Measurements from ENCODE around the gene JAM3. TPM values are rescaled to one million over a fixed set of nuclear protein-coding genes. Genes with fewer than 3 reads are reported as not detected.
"Not testable (repeated sequence)": the region's sequence is repeated elsewhere in the genome, so short reads cannot be mapped to it uniquely, and the experiment has no call there.

JAM3 gene
- total RNA-seq, 4 donors from 2014 or later, result 10.9 to 14.7 (median 12.1) TPM

DNA sequence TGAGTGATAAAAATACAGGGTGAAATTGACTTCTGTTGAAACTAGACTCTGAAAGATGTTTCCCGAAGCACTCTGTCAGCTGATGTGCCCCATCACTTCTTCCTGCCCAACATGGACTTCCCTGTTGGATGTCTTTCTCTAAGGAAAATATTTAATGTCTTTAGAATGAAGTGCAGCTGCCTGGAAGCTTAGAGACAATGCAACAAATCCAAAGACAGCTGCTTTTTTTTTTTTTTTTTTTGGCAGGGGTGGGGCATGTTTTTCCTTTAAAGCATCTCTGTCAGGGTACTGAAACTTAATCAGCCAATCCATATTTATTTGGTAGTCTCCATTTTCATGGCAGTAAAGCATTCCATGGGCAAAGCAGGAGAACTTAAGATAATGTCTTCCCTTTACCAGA, 5.9 kb downstream of the JAM3 start:
- Histone ChIP-seq H3K9me3 (no peaks in the 10 kb centered on the region), H3K4me3 (no peak overlapping the region), H3K27ac (no peak overlapping the region), H3K36me3 (no peaks in the 10 kb centered on the region), H3K27me3 (no peaks in the 10 kb centered on the region), H3K4me1 (peaks cover 11% of the 10 kb centered on the region)
- TF ChIP-seq POLR2A (IDR thresholded peaks at IDR 0.05) (no peak), POLR2AphosphoS5 (IDR thresholded peaks at IDR 0.05) (no peak), EP300 (IDR thresholded peaks at IDR 0.05) (no peak), CTCF (IDR thresholded peaks at IDR 0.05) (no peak)
- no peak for DNase-seq (ENCODE audit: low spot score in 2 of 2)
- 48% methylated on average over 1 of the region's 1 CpG for WGBS

DNA sequence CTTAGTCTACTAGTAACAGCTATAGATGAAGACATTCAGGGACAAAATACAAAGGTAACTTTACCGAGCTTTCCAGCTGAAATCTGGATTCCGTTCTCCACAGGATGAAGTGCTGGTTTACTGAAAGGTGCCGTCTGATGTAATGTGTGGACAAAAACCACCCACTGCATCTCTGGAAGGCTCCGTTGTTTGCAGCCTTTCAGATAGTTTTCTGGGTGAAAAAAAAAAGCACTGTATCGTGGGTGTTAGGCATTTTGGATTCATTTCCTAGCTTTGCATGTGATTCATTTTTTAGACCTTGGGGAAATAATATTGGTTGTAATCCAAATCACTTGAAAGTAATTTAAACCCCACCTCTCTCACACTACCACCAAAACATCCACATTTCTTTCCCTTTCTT, 10.4 kb downstream of the JAM3 start:
- no peaks in the 10 kb centered on the region for H3K9me3 ChIP-seq
- H3K4me3 ChIP-seq, result no peak overlapping the region
- DNase-seq (ENCODE audit: low spot score in 2 of 2), result no peak
- no peak overlapping the region for H3K27ac ChIP-seq
- H3K36me3 ChIP-seq, result no peaks in the 10 kb centered on the region
- WGBS, result 51% methylated on average over 5 of the region's 5 CpGs
- TF ChIP-seq POLR2AphosphoS5 (IDR thresholded peaks at IDR 0.05), result no peak
- no peak for TF ChIP-seq CTCF (IDR thresholded peaks at IDR 0.05)
- TF ChIP-seq EP300 (IDR thresholded peaks at IDR 0.05), result no peak
- TF ChIP-seq POLR2A (IDR thresholded peaks at IDR 0.05), result no peak
- no peaks in the 10 kb centered on the region for H3K4me1 ChIP-seq
- no peaks in the 10 kb centered on the region for H3K27me3 ChIP-seq

DNA sequence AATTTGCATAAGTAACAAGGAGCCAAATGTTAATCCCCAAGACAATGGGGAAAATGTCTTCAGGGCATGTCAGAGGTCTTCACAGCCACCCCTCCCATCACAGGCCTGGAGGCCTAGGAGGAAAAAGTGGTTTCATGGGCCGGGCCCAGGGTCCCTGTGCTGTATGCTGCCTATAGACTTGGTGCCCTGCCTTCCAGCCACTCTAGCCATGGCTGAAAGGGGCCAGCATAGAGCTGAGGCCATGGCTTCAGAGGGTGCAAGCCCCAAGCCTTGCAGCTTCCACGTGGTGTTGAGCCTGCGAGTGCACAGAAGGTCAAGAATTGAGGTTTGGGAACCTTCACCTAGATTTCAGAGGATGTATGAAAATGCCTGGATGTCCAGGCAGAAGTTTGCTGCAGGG, 12.4 kb downstream of the JAM3 start:
- not testable (repeated sequence) for H3K4me1 ChIP-seq; H3K9me3 ChIP-seq; H3K27me3 ChIP-seq; H3K4me3 ChIP-seq; DNase-seq (ENCODE audit: low spot score in 2 of 2); H3K27ac ChIP-seq; H3K36me3 ChIP-seq
- 89% methylated on average over 3 of the region's 3 CpGs for WGBS

- Histone ChIP-seq H3K27me3 (no peaks in the 10 kb centered on the region), H3K4me3 (no peak overlapping the region), H3K27ac (no peak overlapping the region), H3K4me1 (no peaks in the 10 kb centered on the region), H3K36me3 (no peaks in the 10 kb centered on the region), H3K9me3 (no peaks in the 10 kb centered on the region)
- 69% methylated on average over 2 of the region's 2 CpGs for WGBS
- TF ChIP-seq EP300 (IDR thresholded peaks at IDR 0.05), result no peak
- no peak for TF ChIP-seq CTCF (IDR thresholded peaks at IDR 0.05)
- TF ChIP-seq POLR2A (IDR thresholded peaks at IDR 0.05), result no peak
- no peak for TF ChIP-seq POLR2AphosphoS5 (IDR thresholded peaks at IDR 0.05)
- no peak for DNase-seq (ENCODE audit: low spot score in 2 of 2)
These were observed 14.1 kb downstream of the JAM3 start for GRCh38 chr11:134082990-134083389.

GRCh38 chr11:134086376-134086775, 17.5 kb downstream of the JAM3 start:
- Histone ChIP-seq H3K27me3 (no peaks in the 10 kb centered on the region), H3K4me3 (no peak overlapping the region), H3K9me3 (no peaks in the 10 kb centered on the region), H3K36me3 (no peaks in the 10 kb centered on the region), H3K27ac (no peak overlapping the region), H3K4me1 (no peaks in the 10 kb centered on the region)
- DNase-seq (ENCODE audit: low spot score in 2 of 2), result no peak
- TF ChIP-seq POLR2AphosphoS5 (IDR thresholded peaks at IDR 0.05) (no peak), POLR2A (IDR thresholded peaks at IDR 0.05) (no peak), EP300 (IDR thresholded peaks at IDR 0.05) (no peak), CTCF (IDR thresholded peaks at IDR 0.05) (no peak)
- WGBS, result 64% methylated on average over 2 of the region's 2 CpGs

GRCh38 chr11:134092006-134092405, 23.1 kb downstream of the JAM3 start:
- H3K4me3 ChIP-seq; H3K36me3 ChIP-seq; H3K27ac ChIP-seq; H3K9me3 ChIP-seq; H3K4me1 ChIP-seq; H3K27me3 ChIP-seq; DNase-seq (ENCODE audit: low spot score in 2 of 2): not testable (repeated sequence)
- 61% methylated on average over 9 of the region's 9 CpGs for WGBS

Measured in suprapubic skin (tissue), 4 donors.